BE2C (cell line): ENCODE measurements around the gene BCL2L13.

Source experiments
- DNase-seq: peaks from one replicate; pipeline ENCODE4 v3.0.0-alpha.2; 2020
- H3K27me3 ChIP-seq: fragments of 250-450 bp; sonication (Bioruptor Pico); 2 replicates; pipeline ENCODE4 v1.5.1; 2020; ENCODE audit warnings: mild to moderate bottlenecking
- H3K36me3 ChIP-seq: fragments of 250-450 bp; sonication (Bioruptor Pico); 2 replicates; pipeline ENCODE4 v1.5.1; 2020; ENCODE audit warnings: mild to moderate bottlenecking
- H3K4me1 ChIP-seq: fragments of 250-450 bp; sonication (Bioruptor Pico); 2 replicates; pipeline ENCODE4 v1.5.1; 2020
- H3K4me3 ChIP-seq: 2 replicates; pipeline ENCODE4 v1.5.1; 2011; ENCODE audit warnings: low read depth, low read length
- H3K9me3 ChIP-seq: fragments of 250-450 bp; sonication (Bioruptor Pico); 2 replicates; pipeline ENCODE4 v1.5.1; 2020
- CTCF ChIP-seq: IDR thresholded peaks from 2 replicates; pipeline ENCODE4 v1.5.1; 2012; ENCODE audit warnings: mild to moderate bottlenecking, low read depth, low read length

The BCL2L13 gene

GRCh38 chr22:17612057-17612456 lies 26.5 kb upstream of the BCL2L13 start:
- DNase-seq, result no peak
- H3K4me1 ChIP-seq, result peaks cover 5% of the 10 kb centered on the region
- H3K27me3 ChIP-seq, result no peaks in the 10 kb centered on the region
- H3K9me3 ChIP-seq, result no peaks in the 10 kb centered on the region
- H3K4me3 ChIP-seq, result no peak overlapping the region
- no peak for TF ChIP-seq CTCF
- peaks cover 60% of the 10 kb centered on the region for H3K36me3 ChIP-seq

- Histone ChIP-seq H3K4me3 (no peak overlapping the region), H3K27me3 (no peaks in the 10 kb centered on the region)
Observed at GRCh38 chr22:17613280-17613679, 25.3 kb upstream of the BCL2L13 start.

GRCh38 chr22:17627961-17628405 lies 10.6 kb upstream of the BCL2L13 start:
- Histone ChIP-seq H3K36me3 (peaks cover 3% of the 10 kb centered on the region), H3K4me3 (peak overlapping the region; percentile 95), H3K9me3 (no peaks in the 10 kb centered on the region), H3K27me3 (no peaks in the 10 kb centered on the region), H3K4me1 (no peaks in the 10 kb centered on the region)
- no peak for TF ChIP-seq CTCF
- DNase-seq, result no peak

More at GRCh38 chr22:17613280-17613679, 25.3 kb upstream of the BCL2L13 start:
- no peaks in the 10 kb centered on the region for H3K9me3 ChIP-seq
- DNase-seq, result no peak
- peaks cover 60% of the 10 kb centered on the region for H3K36me3 ChIP-seq
- no peak for TF ChIP-seq CTCF
- no peaks in the 10 kb centered on the region for H3K4me1 ChIP-seq

GRCh38 chr22:17628406-17629172 lies 10.0 kb upstream of the BCL2L13 start, which contains the start of gene ATP6V1E1:
TSS of gene ATP6V1E1 (minus strand) at chr22:17628749. CDS start at chr22:17628635, 114 bp downstream.
- Histone ChIP-seq H3K36me3 (no peaks in the 10 kb centered on the region), H3K4me3 (peak within 1 kb of the TSS; percentile 95), H3K27me3 (no peaks in the 10 kb centered on the region), H3K4me1 (no peaks in the 10 kb centered on the region), H3K9me3 (no peaks in the 10 kb centered on the region)
- no peak for TF ChIP-seq CTCF
- peak; percentile 94 for DNase-seq

- H3K4me3 ChIP-seq, result peak overlapping the region; percentile 95
- no peaks in the 10 kb centered on the region for H3K36me3 ChIP-seq
- no peak for TF ChIP-seq CTCF
- H3K4me1 ChIP-seq, result no peaks in the 10 kb centered on the region
- H3K9me3 ChIP-seq, result no peaks in the 10 kb centered on the region
- no peaks in the 10 kb centered on the region for H3K27me3 ChIP-seq
- no peak for DNase-seq
Observed at GRCh38 chr22:17629173-17629489, 9.4 kb upstream of the BCL2L13 start.

- Histone ChIP-seq H3K4me3 (peak overlapping the region; percentile 95), H3K9me3 (no peaks in the 10 kb centered on the region), H3K36me3 (no peaks in the 10 kb centered on the region), H3K27me3 (no peaks in the 10 kb centered on the region), H3K4me1 (no peaks in the 10 kb centered on the region)
- DNase-seq, result no peak
- no peak for TF ChIP-seq CTCF
Observed at GRCh38 chr22:17629641-17630040, 8.9 kb upstream of the BCL2L13 start.
